ENCODE measurements around the gene TESK1.

TESK1 gene

GRCh38 chr9:35617548-35617947 is 12.5 kb downstream of the TESK1 start:
- H3K27ac ChIP-seq = no peak overlapping the region
- TF ChIP-seq CTCF (IDR thresholded peaks at IDR 0.05) = no peak
- TF ChIP-seq ZFX (IDR thresholded peaks at IDR 0.05; ENCODE audit: borderline replicate concordance) = no peak

DNA sequence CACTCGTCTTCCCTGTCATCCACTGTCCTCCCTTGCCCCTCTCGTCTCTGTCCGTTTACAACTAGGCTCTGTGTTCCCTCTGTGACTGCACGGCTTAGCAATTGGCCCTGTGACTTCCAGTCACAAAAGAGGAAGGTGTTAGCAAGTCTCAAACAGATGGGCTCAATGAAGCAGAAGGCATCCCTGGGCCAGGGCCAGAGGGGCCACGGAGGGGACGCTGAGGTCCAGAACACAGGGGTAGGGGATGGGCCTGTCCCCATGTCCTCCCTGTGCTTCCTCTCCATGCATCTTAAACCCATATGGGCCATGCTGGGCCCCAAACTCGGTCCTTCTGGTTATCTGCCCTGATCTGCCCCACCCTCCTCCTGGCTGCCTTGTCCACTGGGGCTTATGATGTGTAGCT is 13.3 kb downstream of the TESK1 start, which contains the start of gene CD72:
CD72 (minus strand) TSS at position 89 of the 403 bp plus-strand sequence. CDS start 110 bp downstream, outside the sequence.
- TF ChIP-seq ZFX (IDR thresholded peaks at IDR 0.05; ENCODE audit: borderline replicate concordance) (no peak), CTCF (IDR thresholded peaks at IDR 0.05) (no peak)
- no peak within 1 kb of the TSS for H3K27ac ChIP-seq

DNA sequence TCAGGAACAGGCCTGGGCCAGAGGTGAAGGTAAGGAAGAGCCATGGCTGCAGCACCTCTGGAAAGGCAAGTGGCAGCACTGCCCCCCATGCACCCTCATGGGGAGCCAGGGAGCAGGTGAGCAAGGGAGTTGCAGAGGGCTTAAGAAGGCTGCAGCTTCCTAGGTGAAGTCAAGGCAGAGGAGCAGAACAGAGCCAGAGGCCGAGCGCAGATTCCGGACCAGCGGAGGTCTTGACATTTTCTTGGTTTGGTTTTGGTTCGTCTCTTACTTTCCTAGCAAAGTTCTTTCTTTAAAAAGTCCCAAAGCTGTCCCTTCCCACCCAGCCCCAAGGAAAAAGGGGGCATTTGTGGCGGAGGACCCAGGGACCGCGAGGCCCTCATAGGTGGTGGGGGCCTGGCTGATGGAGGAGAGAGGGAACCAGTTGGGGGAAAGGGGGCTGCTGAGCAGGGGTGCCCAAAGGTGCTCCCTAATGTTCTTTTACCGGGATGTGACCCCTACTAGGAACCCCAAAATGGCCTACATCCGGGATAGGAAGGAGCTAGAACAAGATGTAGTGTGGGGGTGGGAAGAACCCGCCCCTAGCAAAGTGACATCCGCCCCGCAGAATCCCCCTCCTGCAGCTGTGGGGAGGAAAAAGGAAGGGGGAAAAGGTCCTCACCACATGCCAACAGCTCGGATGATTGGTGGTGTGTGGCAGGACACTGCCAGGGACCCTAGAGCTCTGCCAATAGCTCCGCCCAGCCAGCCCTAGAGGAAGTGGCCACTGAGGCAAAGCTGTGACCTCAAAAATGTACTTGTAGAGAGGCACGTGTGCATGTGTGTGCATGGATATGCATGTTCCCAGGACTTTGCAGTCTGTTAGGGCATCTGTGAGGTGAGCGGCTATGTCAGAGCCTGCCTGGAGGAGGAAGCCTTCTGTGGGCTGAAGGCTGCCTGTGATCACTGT is 14.1 kb downstream of the TESK1 start:
- H3K27ac ChIP-seq = no peak overlapping the region
- TF ChIP-seq CTCF (IDR thresholded peaks at IDR 0.05) (no peak), ZFX (IDR thresholded peaks at IDR 0.05; ENCODE audit: borderline replicate concordance) (no peak)

DNA sequence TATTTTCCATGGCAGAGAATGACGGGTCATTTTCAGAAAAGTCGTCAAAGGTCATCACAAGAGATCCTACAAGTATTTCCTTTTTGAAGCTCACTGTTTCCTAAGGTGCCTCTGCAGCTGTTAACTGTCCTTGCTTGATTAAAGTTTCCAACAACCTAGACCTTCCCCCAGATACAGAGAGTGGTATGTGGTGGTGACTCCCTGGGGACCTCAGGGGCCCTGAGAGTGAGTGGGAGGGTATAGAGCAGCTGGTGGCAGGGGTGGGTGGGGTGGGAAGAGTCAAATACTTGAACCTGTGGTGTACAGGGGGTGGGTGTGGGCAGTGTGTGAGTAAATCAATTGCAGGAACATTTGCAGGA is 14.7 kb downstream of the TESK1 start:
- no peak for TF ChIP-seq ZFX (IDR thresholded peaks at IDR 0.05; ENCODE audit: borderline replicate concordance)
- no peak for TF ChIP-seq CTCF (IDR thresholded peaks at IDR 0.05)
- H3K27ac ChIP-seq = no peak overlapping the region

- TF ChIP-seq ZFX (IDR thresholded peaks at IDR 0.05; ENCODE audit: borderline replicate concordance) = no peak
- no peak for TF ChIP-seq CTCF (IDR thresholded peaks at IDR 0.05)
These were observed 22.5 kb downstream of the TESK1 start for GRCh38 chr9:35627575-35627974.

DNA sequence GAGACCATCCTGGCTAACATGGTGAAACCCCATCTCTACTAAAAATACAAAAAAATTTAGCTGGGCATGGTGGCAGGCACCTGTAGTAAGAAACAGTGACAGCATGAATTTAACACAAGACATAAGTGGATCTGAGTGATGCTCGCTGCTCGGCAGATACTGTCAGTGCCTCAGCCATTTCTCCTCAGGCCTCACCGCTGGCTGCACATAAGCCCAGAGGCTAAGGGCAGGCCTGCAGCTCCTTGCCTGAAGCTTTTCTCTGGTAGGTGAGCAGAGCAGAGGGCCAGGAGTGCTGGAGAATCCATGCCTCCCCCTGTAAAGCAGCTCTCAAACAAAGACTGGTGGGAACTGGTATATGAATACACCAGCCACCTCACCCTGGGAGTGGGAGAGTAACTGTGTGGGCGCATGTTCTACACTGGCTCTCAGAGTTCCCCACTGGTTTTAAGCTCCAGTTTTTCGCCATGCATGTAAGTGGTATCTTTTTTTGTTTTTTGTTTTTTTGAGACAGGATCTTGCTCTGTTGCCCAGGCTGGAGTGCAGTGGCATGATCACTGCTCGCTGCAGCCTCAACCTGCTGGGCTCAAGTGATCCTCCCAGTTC is 23.4 kb downstream of the TESK1 start:
- TF ChIP-seq CTCF (IDR thresholded peaks at IDR 0.05) = no peak
- TF ChIP-seq ZFX (IDR thresholded peaks at IDR 0.05; ENCODE audit: borderline replicate concordance) = no peak
- H3K27ac ChIP-seq = no peak overlapping the region

More at GRCh38 chr9:35627575-35627974, 22.5 kb downstream of the TESK1 start:
- no peak overlapping the region for H3K27ac ChIP-seq

GRCh38 chr9:35629597-35629996 is 24.5 kb downstream of the TESK1 start:
- H3K27ac ChIP-seq = no peak overlapping the region
- TF ChIP-seq ZFX (IDR thresholded peaks at IDR 0.05; ENCODE audit: borderline replicate concordance) = no peak
- TF ChIP-seq CTCF (IDR thresholded peaks at IDR 0.05) = no peak

All from 22Rv1 (cell line).